ENCODE measurements around the gene ADK.
"Not testable (repeated sequence)": the region's sequence is repeated elsewhere in the genome, so short reads cannot be mapped to it uniquely, and the experiment has no call there.

Gene ADK

GRCh38 chr10:74179111-74179710 lies 28.2 kb downstream of the ADK start:
- TF ChIP-seq CTCF (conservative IDR thresholded peaks at IDR 0.05; ENCODE audit: low read length): no peak
- H3K4me3 ChIP-seq (ENCODE audit: low read length): no peak overlapping the region
- DNase-seq (ENCODE audit: low read depth): no peak

- DNase-seq (ENCODE audit: low read depth): peak; percentile 45
- TF ChIP-seq CTCF (conservative IDR thresholded peaks at IDR 0.05; ENCODE audit: low read length): no peak
- no peak overlapping the region for H3K4me3 ChIP-seq (ENCODE audit: low read length)
Measured at GRCh38 chr10:74186678-74187077, 35.7 kb downstream of the ADK start.

- no peak overlapping the region for H3K4me3 ChIP-seq (ENCODE audit: low read length)
- peak; percentile 14 for DNase-seq (ENCODE audit: low read depth)
Measured at GRCh38 chr10:74187237-74187636, 36.2 kb downstream of the ADK start.

GRCh38 chr10:74188617-74189016 lies 37.6 kb downstream of the ADK start:
- DNase-seq (ENCODE audit: low read depth); H3K4me3 ChIP-seq (ENCODE audit: low read length): not testable (repeated sequence)

More at GRCh38 chr10:74187237-74187636, 36.2 kb downstream of the ADK start:
- TF ChIP-seq CTCF (conservative IDR thresholded peaks at IDR 0.05; ENCODE audit: low read length): no peak

- TF ChIP-seq CTCF (conservative IDR thresholded peaks at IDR 0.05; ENCODE audit: low read length): no peak
- DNase-seq (ENCODE audit: low read depth): peak; percentile 96
- peak overlapping the region; percentile 42 for H3K4me3 ChIP-seq (ENCODE audit: low read length)
Measured at GRCh38 chr10:74189999-74190421, 39.0 kb downstream of the ADK start.

- H3K4me3 ChIP-seq (ENCODE audit: low read length): peak overlapping the region; percentile 42
- DNase-seq (ENCODE audit: low read depth): peak; percentile 39
- no peak for TF ChIP-seq CTCF (conservative IDR thresholded peaks at IDR 0.05; ENCODE audit: low read length)
Measured at GRCh38 chr10:74190494-74190893, 39.5 kb downstream of the ADK start.

GRCh38 chr10:74194545-74194944 lies 43.5 kb downstream of the ADK start:
- no peak overlapping the region for H3K4me3 ChIP-seq (ENCODE audit: low read length)
- no peak for TF ChIP-seq CTCF (conservative IDR thresholded peaks at IDR 0.05; ENCODE audit: low read length)
- DNase-seq (ENCODE audit: low read depth): no peak

Data from AG10803 (cell line).